Measurements from ENCODE around the gene CXCL17.
A peak's percentile ranks its signal among the peaks of the same experiment; 100 is the strongest.

CXCL17 gene

GRCh38 chr19:42423462-42424344, 19.0 kb downstream of the CXCL17 start:
- DNase-seq (ENCODE audit: low spot score): peak; percentile 96

- DNase-seq (ENCODE audit: low spot score): peak; percentile 78
Observed at GRCh38 chr19:42422901-42423461, 19.8 kb downstream of the CXCL17 start.

GRCh38 chr19:42422092-42422900, 20.4 kb downstream of the CXCL17 start:
- peak; percentile 65 for DNase-seq (ENCODE audit: low spot score)

- no peak for DNase-seq (ENCODE audit: low spot score)
Observed at GRCh38 chr19:42421591-42422031, 21.1 kb downstream of the CXCL17 start.

- DNase-seq (ENCODE audit: low spot score): no peak
Observed at GRCh38 chr19:42421101-42421500, 21.6 kb downstream of the CXCL17 start.

GRCh38 chr19:42420055-42420544, 22.6 kb downstream of the CXCL17 start:
- DNase-seq (ENCODE audit: low spot score): peak; percentile 92

GRCh38 chr19:42419309-42419708, 23.4 kb downstream of the CXCL17 start:
- no peak for DNase-seq (ENCODE audit: low spot score)

GRCh38 chr19:42412661-42413076, 30.1 kb downstream of the CXCL17 start:
- DNase-seq (ENCODE audit: low spot score): no peak

GRCh38 chr19:42412227-42412626, 30.5 kb downstream of the CXCL17 start:
- DNase-seq (ENCODE audit: low spot score): no peak

- no peak for DNase-seq (ENCODE audit: low spot score)
Observed at GRCh38 chr19:42411581-42412178, 31.1 kb downstream of the CXCL17 start.

- DNase-seq (ENCODE audit: low spot score): no peak
Observed at GRCh38 chr19:42410371-42410770, 32.4 kb downstream of the CXCL17 start.

- no peak for DNase-seq (ENCODE audit: low spot score)
Observed at GRCh38 chr19:42409477-42409876, 33.3 kb downstream of the CXCL17 start.

GRCh38 chr19:42407816-42408175, 35.0 kb downstream of the CXCL17 start:
- no peak for DNase-seq (ENCODE audit: low spot score)

GRCh38 chr19:42407085-42407815, 35.5 kb downstream of the CXCL17 start:
- DNase-seq (ENCODE audit: low spot score): no peak

- no peak for DNase-seq (ENCODE audit: low spot score)
Observed at GRCh38 chr19:42406111-42406510, 36.6 kb downstream of the CXCL17 start.

GRCh38 chr19:42403586-42403985, 39.2 kb downstream of the CXCL17 start:
- no peak for DNase-seq (ENCODE audit: low spot score)

GRCh38 chr19:42402376-42403116, 40.2 kb downstream of the CXCL17 start:
- DNase-seq (ENCODE audit: low spot score): no peak

GRCh38 chr19:42401365-42402303, 41.1 kb downstream of the CXCL17 start:
- peak; percentile 78 for DNase-seq (ENCODE audit: low spot score)

- no peak for DNase-seq (ENCODE audit: low spot score)
Observed at GRCh38 chr19:42400404-42400803, 42.3 kb downstream of the CXCL17 start.

All from NAMALWA (cell line).